Chondrocyte (in vitro differentiated cells): ENCODE results near the gene ANKRD6. TPM values are rescaled to one million over a fixed set of nuclear protein-coding genes. Genes with fewer than 3 reads are reported as not detected.

ENCODE experiments used
- DNase-seq: peaks from one replicate; pipeline ENCODE4 v3.0.0; 2021; ENCODE audit warnings: mixed read lengths, low spot score
- H3K27ac Mint-ChIP-seq: one replicate; pipeline ENCODE4 v1.8.0; 2021; ENCODE audit warnings: mild to moderate bottlenecking, moderate library complexity, mixed read lengths; ENCODE audit not compliant: unreplicated experiment
- H3K27me3 Mint-ChIP-seq: 2 replicates; pipeline ENCODE4 v1.8.0; 2021; ENCODE audit warnings: low read depth, mixed read lengths
- H3K36me3 Mint-ChIP-seq: 2 replicates; pipeline ENCODE4 v1.8.0; 2021; ENCODE audit warnings: low read depth, mixed read lengths
- H3K4me1 Mint-ChIP-seq: 2 replicates; pipeline ENCODE4 v1.8.0; 2021; ENCODE audit warnings: low read depth, mild to moderate bottlenecking, mixed read lengths
- H3K4me3 Mint-ChIP-seq: one replicate; pipeline ENCODE4 v1.8.0; 2021; ENCODE audit warnings: mild to moderate bottlenecking, moderate library complexity, mixed read lengths; ENCODE audit not compliant: unreplicated experiment
- H3K9me3 Mint-ChIP-seq: 2 replicates; pipeline ENCODE4 v1.8.0; 2021; ENCODE audit warnings: low read depth, mixed read lengths
- total RNA-seq: library from RNA; stranded (reverse); gene quantifications from 3 replicates; pipeline ENCODE4 v1.2.1, GENCODE V29; 2021
- TF ChIP-seq, protein P1 (sequence below): fragments of 200-600 bp; sonication (generic); IDR thresholded peaks from 2 replicates; pipeline ENCODE4 v1.5.0; 2021; ENCODE audit warnings: antibody characterized with exemption, mild to moderate bottlenecking, moderate library complexity

ANKRD6 gene
- total RNA-seq, 1 donor from 2014 or later: 31.3 TPM

GRCh38 chr6:89434150-89434499 is 1.2 kb downstream of the ANKRD6 start:
- Mint-ChIP-seq H3K27ac (no peak overlapping the region), H3K27me3 (peaks cover 2% of the 10 kb centered on the region), H3K9me3 (no peaks in the 10 kb centered on the region), H3K36me3 (no peaks in the 10 kb centered on the region), H3K4me3 (peak overlapping the region; percentile 71), H3K4me1 (peaks cover 38% of the 10 kb centered on the region)
- TF ChIP-seq, protein P1, sequence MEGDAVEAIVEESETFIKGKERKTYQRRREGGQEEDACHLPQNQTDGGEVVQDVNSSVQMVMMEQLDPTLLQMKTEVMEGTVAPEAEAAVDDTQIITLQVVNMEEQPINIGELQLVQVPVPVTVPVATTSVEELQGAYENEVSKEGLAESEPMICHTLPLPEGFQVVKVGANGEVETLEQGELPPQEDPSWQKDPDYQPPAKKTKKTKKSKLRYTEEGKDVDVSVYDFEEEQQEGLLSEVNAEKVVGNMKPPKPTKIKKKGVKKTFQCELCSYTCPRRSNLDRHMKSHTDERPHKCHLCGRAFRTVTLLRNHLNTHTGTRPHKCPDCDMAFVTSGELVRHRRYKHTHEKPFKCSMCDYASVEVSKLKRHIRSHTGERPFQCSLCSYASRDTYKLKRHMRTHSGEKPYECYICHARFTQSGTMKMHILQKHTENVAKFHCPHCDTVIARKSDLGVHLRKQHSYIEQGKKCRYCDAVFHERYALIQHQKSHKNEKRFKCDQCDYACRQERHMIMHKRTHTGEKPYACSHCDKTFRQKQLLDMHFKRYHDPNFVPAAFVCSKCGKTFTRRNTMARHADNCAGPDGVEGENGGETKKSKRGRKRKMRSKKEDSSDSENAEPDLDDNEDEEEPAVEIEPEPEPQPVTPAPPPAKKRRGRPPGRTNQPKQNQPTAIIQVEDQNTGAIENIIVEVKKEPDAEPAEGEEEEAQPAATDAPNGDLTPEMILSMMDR: no peak
- no peak for DNase-seq

- H3K9me3 Mint-ChIP-seq: no peaks in the 10 kb centered on the region
- no peak for DNase-seq
- no peak overlapping the region for H3K4me3 Mint-ChIP-seq
- TF ChIP-seq, protein P1: no peak
- peaks cover 38% of the 10 kb centered on the region for H3K4me1 Mint-ChIP-seq
- H3K27ac Mint-ChIP-seq: no peak overlapping the region
- no peaks in the 10 kb centered on the region for H3K36me3 Mint-ChIP-seq
- H3K27me3 Mint-ChIP-seq: peaks cover 2% of the 10 kb centered on the region
These were observed 2.0 kb downstream of the ANKRD6 start for GRCh38 chr6:89434954-89435353.

- TF ChIP-seq, protein P1: no peak
- no peaks in the 10 kb centered on the region for H3K27me3 Mint-ChIP-seq
- H3K4me3 Mint-ChIP-seq: no peak overlapping the region
- no peak for DNase-seq
- no peaks in the 10 kb centered on the region for H3K9me3 Mint-ChIP-seq
- H3K27ac Mint-ChIP-seq: no peak overlapping the region
- no peaks in the 10 kb centered on the region for H3K36me3 Mint-ChIP-seq
- peaks cover 35% of the 10 kb centered on the region for H3K4me1 Mint-ChIP-seq
These were observed 3.3 kb downstream of the ANKRD6 start for GRCh38 chr6:89436226-89436625.

- H3K27ac Mint-ChIP-seq: no peak overlapping the region
- H3K4me3 Mint-ChIP-seq: no peak overlapping the region
- peaks cover 1% of the 10 kb centered on the region for H3K36me3 Mint-ChIP-seq
- TF ChIP-seq, protein P1: no peak
- peaks cover 2% of the 10 kb centered on the region for H3K27me3 Mint-ChIP-seq
- DNase-seq: no peak
- H3K9me3 Mint-ChIP-seq: no peaks in the 10 kb centered on the region
- H3K4me1 Mint-ChIP-seq: peaks cover 29% of the 10 kb centered on the region
These were observed 5.3 kb downstream of the ANKRD6 start for GRCh38 chr6:89438248-89438647.

DNA sequence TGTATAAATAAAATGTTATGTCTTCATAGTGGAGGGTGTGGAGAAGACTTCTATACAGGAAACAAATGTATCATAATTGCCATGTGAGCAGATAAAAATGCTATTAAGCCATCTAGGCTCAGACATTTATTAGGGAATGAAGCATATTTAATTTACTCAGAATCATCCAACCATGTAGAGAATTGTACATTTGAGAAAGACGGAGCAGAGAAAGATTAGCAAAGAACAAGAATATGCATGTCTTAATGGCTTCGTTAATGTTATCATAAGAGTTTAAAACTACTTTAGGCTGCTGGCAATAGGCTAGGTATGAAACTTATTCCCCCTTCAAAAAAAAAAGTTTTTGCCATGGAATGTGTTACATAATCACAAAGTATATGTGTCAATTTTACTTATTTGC is 6.1 kb downstream of the ANKRD6 start:
- H3K36me3 Mint-ChIP-seq: peaks cover 1% of the 10 kb centered on the region
- peaks cover 2% of the 10 kb centered on the region for H3K27me3 Mint-ChIP-seq
- no peaks in the 10 kb centered on the region for H3K9me3 Mint-ChIP-seq
- H3K4me1 Mint-ChIP-seq: peaks cover 25% of the 10 kb centered on the region
- TF ChIP-seq, protein P1: no peak
- no peak overlapping the region for H3K27ac Mint-ChIP-seq
- DNase-seq: no peak
- H3K4me3 Mint-ChIP-seq: no peak overlapping the region
